Measurements from ENCODE around the gene MVB12B. TPM values are rescaled to one million over a fixed set of nuclear protein-coding genes. Genes with fewer than 3 reads are reported as not detected.
A peak's percentile ranks its signal among the peaks of the same experiment; 100 is the strongest.

Gene MVB12B
- total and polyA plus RNA-seq, 2 of the 13 experiments (the other 11 are each of a cell fraction or from before 2014, with no cell fraction given) = 12.1 to 30.1 TPM

DNA sequence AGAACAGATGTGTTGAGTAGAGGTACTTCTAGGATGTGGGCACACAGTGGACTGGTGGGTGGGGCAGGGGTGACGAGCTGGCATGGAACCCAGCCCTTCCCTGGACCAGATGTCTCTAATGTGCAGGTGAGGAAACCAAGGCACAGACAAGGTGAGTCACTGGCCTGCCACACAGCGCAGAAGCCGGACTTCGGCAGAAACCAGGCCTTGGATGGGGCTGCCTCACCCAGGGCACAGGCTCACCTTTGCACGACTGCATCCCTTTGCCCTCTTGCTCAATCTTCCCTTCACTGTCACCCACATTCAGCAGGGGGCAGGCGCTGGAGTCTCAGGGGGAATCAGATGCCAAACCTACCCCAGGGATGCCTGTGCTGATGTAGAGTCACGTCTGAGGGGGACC, 221.7 kb downstream of the MVB12B start (continued):
- TF ChIP-seq, protein P1, sequence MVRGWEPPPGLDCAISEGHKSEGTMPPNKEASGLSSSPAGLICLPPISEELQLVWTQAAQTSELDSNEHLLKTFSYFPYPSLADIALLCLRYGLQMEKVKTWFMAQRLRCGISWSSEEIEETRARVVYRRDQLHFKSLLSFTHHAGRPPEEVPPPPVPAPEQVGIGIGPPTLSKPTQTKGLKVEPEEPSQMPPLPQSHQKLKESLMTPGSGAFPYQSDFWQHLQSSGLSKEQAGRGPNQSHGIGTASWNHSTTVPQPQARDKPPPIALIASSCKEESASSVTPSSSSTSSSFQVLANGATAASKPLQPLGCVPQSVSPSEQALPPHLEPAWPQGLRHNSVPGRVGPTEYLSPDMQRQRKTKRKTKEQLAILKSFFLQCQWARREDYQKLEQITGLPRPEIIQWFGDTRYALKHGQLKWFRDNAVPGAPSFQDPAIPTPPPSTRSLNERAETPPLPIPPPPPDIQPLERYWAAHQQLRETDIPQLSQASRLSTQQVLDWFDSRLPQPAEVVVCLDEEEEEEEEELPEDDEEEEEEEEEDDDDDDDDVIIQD (CRISPR knock-in tag; IDR thresholded peaks at IDR 0.05; ENCODE audit: low read depth) = no peak
- peak; percentile 91 for TF ChIP-seq CEBPG (CRISPR knock-in tag; IDR thresholded peaks at IDR 0.05)
- TF ChIP-seq, protein P2, sequence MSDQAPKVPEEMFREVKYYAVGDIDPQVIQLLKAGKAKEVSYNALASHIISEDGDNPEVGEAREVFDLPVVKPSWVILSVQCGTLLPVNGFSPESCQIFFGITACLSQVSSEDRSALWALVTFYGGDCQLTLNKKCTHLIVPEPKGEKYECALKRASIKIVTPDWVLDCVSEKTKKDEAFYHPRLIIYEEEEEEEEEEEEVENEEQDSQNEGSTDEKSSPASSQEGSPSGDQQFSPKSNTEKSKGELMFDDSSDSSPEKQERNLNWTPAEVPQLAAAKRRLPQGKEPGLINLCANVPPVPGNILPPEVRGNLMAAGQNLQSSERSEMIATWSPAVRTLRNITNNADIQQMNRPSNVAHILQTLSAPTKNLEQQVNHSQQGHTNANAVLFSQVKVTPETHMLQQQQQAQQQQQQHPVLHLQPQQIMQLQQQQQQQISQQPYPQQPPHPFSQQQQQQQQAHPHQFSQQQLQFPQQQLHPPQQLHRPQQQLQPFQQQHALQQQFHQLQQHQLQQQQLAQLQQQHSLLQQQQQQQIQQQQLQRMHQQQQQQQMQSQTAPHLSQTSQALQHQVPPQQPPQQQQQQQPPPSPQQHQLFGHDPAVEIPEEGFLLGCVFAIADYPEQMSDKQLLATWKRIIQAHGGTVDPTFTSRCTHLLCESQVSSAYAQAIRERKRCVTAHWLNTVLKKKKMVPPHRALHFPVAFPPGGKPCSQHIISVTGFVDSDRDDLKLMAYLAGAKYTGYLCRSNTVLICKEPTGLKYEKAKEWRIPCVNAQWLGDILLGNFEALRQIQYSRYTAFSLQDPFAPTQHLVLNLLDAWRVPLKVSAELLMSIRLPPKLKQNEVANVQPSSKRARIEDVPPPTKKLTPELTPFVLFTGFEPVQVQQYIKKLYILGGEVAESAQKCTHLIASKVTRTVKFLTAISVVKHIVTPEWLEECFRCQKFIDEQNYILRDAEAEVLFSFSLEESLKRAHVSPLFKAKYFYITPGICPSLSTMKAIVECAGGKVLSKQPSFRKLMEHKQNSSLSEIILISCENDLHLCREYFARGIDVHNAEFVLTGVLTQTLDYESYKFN (CRISPR knock-in tag; conservative IDR thresholded peaks at IDR 0.05) = no peak
- TF ChIP-seq EEA1 (CRISPR knock-in tag; IDR thresholded peaks at IDR 0.05; ENCODE audit: borderline replicate concordance) = no peak
- TF ChIP-seq, protein P3, sequence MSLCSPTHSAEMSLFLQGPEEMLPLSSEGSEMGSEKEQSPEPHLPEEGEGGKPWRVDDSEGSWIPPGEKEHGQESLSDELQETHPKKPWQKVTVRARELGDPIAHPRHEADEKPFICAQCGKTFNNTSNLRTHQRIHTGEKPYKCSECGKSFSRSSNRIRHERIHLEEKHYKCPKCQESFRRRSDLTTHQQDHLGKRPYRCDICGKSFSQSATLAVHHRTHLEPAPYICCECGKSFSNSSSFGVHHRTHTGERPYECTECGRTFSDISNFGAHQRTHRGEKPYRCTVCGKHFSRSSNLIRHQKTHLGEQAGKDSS (CRISPR knock-in tag; IDR thresholded peaks at IDR 0.05; ENCODE audit: borderline replicate concordance, low read depth) = no peak
- TF ChIP-seq ZMYM3 (CRISPR knock-in tag; IDR thresholded peaks at IDR 0.05) = peak; percentile 44; the same call in 1 of the 2 replicates
- TF ChIP-seq SOX5 (CRISPR knock-in tag; IDR thresholded peaks at IDR 0.05; ENCODE audit: borderline replicate concordance) = no peak
- no peak for TF ChIP-seq RORA (CRISPR knock-in tag; IDR thresholded peaks at IDR 0.05)
- TF ChIP-seq ZNF510 (CRISPR knock-in tag; IDR thresholded peaks at IDR 0.05; ENCODE audit: low read depth) = no peak
- no peak for TF ChIP-seq ZNF530 (CRISPR knock-in tag; IDR thresholded peaks at IDR 0.05; ENCODE audit: low read depth)
- TF ChIP-seq ZNF496 (CRISPR knock-in tag; IDR thresholded peaks at IDR 0.05; ENCODE audit: insufficient replicate concordance) = no peak
- TF ChIP-seq CEBPB (IDR thresholded peaks at IDR 0.05; ENCODE audit: borderline replicate concordance, low read depth, low read length) = peak; percentile 91
- TF ChIP-seq, protein P4, sequence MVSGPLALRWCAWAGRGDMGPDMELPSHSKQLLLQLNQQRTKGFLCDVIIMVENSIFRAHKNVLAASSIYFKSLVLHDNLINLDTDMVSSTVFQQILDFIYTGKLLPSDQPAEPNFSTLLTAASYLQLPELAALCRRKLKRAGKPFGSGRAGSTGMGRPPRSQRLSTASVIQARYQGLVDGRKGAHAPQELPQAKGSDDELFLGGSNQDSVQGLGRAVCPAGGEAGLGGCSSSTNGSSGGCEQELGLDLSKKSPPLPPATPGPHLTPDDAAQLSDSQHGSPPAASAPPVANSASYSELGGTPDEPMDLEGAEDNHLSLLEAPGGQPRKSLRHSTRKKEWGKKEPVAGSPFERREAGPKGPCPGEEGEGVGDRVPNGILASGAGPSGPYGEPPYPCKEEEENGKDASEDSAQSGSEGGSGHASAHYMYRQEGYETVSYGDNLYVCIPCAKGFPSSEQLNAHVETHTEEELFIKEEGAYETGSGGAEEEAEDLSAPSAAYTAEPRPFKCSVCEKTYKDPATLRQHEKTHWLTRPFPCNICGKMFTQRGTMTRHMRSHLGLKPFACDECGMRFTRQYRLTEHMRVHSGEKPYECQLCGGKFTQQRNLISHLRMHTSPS (CRISPR knock-in tag; IDR thresholded peaks at IDR 0.05; ENCODE audit: low read depth) = peak; percentile 63; the same call in 1 of the 2 replicates
- TF ChIP-seq RXRA (CRISPR knock-in tag; IDR thresholded peaks at IDR 0.05) = peak; percentile 47
- no peak for TF ChIP-seq ZNF232 (CRISPR knock-in tag; IDR thresholded peaks at IDR 0.05; ENCODE audit: borderline replicate concordance)
- TF ChIP-seq NFKB2 (CRISPR knock-in tag; IDR thresholded peaks at IDR 0.05; ENCODE audit: borderline replicate concordance) = no peak
- no peak for TF ChIP-seq CCDC6 (CRISPR knock-in tag; IDR thresholded peaks at IDR 0.05)
- TF ChIP-seq NR3C1 (CRISPR knock-in tag; IDR thresholded peaks at IDR 0.05) = no peak
